DOHH2 (cell line): ENCODE data around the gene TSHZ2.

Experiments
- EZH2phosphoT487 ChIP-seq: fragments of 200-600 bp; sonication (generic); IDR thresholded peaks from 2 replicates; pipeline ENCODE4 v1.6.1; 2017; ENCODE audit warnings: borderline replicate concordance, mild to moderate bottlenecking, antibody characterized with exemption, low read length, moderate library complexity, mixed read lengths
- TF ChIP-seq, protein P1 (sequence below): fragments of 200-600 bp; sonication (generic); IDR thresholded peaks from one replicate; pipeline ENCODE4 v1.5.1; 2014; ENCODE audit warnings: antibody characterized with exemption, mild to moderate bottlenecking, low read depth, low read length; ENCODE audit not compliant: poor library complexity, severe bottlenecking

DNA sequence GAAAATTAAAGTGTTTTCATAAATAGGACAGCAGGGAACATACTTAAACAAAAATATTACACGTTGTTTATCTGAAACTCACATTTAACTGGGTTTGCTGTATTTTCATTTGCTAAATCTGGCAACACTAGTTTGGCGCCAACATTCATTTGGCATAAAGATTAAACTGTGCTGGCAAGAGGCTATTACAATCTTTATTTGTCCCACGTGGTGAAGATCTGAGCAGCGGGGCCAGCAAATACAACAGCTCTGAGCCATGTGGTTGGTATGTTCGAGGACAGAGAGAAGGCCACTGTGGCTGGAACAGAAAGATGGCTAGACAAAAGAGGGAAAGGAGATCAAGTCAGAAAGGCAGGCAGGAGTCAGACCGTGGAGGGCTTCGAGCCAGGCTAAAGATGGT lies 387.3 kb downstream of the TSHZ2 start:
- TF ChIP-seq, protein P1, sequence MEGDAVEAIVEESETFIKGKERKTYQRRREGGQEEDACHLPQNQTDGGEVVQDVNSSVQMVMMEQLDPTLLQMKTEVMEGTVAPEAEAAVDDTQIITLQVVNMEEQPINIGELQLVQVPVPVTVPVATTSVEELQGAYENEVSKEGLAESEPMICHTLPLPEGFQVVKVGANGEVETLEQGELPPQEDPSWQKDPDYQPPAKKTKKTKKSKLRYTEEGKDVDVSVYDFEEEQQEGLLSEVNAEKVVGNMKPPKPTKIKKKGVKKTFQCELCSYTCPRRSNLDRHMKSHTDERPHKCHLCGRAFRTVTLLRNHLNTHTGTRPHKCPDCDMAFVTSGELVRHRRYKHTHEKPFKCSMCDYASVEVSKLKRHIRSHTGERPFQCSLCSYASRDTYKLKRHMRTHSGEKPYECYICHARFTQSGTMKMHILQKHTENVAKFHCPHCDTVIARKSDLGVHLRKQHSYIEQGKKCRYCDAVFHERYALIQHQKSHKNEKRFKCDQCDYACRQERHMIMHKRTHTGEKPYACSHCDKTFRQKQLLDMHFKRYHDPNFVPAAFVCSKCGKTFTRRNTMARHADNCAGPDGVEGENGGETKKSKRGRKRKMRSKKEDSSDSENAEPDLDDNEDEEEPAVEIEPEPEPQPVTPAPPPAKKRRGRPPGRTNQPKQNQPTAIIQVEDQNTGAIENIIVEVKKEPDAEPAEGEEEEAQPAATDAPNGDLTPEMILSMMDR, result no peak
- TF ChIP-seq EZH2phosphoT487, result no peak
